ENCODE results near the gene DENND1A. TPM values are rescaled to one million over a fixed set of nuclear protein-coding genes. Genes with fewer than 3 reads are reported as not detected.

The DENND1A gene
- total RNA-seq, 1 experiment from 2014 or later = 29.7 TPM

DNA sequence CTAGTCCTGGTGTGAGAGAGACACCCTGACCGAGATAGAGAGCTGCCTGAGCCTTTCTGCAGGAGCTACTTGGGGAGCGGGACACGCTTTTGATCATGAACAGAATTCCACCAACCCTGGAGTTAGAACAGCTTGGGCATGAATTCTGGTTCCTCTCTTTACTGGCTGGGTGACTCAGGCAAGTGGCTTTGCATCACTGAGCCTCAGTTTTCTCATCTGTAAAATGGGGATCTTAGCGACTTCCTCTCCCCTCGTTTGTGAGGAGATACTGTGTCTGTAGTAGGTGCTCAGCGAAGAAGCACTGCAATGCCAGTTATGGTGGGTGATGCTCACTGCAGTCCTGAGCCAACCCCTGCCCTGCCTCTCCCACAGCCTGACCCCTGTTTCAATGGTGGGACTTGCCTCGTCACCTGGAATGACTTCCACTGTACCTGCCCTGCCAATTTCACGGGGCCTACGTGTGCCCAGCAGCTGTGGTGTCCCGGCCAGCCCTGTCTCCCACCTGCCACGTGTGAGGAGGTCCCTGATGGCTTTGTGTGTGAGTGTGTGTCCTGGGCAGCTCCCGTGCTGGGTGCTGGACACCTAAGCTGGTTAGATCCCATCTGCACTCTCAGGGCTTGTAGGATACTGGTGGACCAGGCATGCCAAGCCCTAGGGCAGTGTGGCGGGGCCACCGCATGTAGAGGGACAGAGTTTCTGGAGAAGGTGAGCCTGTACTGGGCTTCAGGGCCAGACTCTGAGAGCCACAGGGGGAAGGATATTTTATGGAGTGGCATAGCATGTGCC lies 557.9 kb downstream of the DENND1A start:
- Histone ChIP-seq H3K9ac (ENCODE audit: low read length) (no peak overlapping the region), H3K27me3 (ENCODE audit: low read length) (peaks cover 27% of the 10 kb centered on the region), H3K79me2 (ENCODE audit: low read length) (no peaks in the 10 kb centered on the region), H3K4me3 (ENCODE audit: low read length) (no peak overlapping the region), H2AFZ (ENCODE audit: low read length) (no peak overlapping the region), H3K36me3 (ENCODE audit: low read depth, low read length) (no peaks in the 10 kb centered on the region), H3K27ac (ENCODE audit: low read length) (no peak overlapping the region), H4K20me1 (ENCODE audit: low read length) (no peaks in the 10 kb centered on the region), H3K9me3 (ENCODE audit: low read length) (no peaks in the 10 kb centered on the region), H3K4me1 (ENCODE audit: insufficient read depth, low read length) (no peaks in the 10 kb centered on the region), H3K4me2 (ENCODE audit: low read length) (no peak overlapping the region), H3F3A (ENCODE audit: low read length, unreplicated experiment) (no peaks in the 10 kb centered on the region), H3K9me2 (replicated peaks; ENCODE audit: low read length) (no peaks in the 10 kb centered on the region)
- CTCF ChIA-PET = no interaction called here
- no TSS peak for BruUV-seq (replicated peaks)
- ATAC-seq (no peak), DNase-seq (no peak)
- TF ChIP-seq EZH2phosphoT487 (IDR thresholded peaks at IDR 0.05; ENCODE audit: borderline replicate concordance, low read length) = no peak
- no peak for TF ChIP-seq EZH2 (IDR thresholded peaks at IDR 0.05; ENCODE audit: low read length, unreplicated experiment)
- TF ChIP-seq, protein P1, sequence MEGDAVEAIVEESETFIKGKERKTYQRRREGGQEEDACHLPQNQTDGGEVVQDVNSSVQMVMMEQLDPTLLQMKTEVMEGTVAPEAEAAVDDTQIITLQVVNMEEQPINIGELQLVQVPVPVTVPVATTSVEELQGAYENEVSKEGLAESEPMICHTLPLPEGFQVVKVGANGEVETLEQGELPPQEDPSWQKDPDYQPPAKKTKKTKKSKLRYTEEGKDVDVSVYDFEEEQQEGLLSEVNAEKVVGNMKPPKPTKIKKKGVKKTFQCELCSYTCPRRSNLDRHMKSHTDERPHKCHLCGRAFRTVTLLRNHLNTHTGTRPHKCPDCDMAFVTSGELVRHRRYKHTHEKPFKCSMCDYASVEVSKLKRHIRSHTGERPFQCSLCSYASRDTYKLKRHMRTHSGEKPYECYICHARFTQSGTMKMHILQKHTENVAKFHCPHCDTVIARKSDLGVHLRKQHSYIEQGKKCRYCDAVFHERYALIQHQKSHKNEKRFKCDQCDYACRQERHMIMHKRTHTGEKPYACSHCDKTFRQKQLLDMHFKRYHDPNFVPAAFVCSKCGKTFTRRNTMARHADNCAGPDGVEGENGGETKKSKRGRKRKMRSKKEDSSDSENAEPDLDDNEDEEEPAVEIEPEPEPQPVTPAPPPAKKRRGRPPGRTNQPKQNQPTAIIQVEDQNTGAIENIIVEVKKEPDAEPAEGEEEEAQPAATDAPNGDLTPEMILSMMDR (conservative IDR thresholded peaks at IDR 0.05; ENCODE audit: low read depth, low read length) = no peak
- POLR2A ChIA-PET (ENCODE audit: unreplicated experiment) = no interaction called here
- intact Hi-C loops (cut with micrococcal nuclease) = no loop called here

DNA sequence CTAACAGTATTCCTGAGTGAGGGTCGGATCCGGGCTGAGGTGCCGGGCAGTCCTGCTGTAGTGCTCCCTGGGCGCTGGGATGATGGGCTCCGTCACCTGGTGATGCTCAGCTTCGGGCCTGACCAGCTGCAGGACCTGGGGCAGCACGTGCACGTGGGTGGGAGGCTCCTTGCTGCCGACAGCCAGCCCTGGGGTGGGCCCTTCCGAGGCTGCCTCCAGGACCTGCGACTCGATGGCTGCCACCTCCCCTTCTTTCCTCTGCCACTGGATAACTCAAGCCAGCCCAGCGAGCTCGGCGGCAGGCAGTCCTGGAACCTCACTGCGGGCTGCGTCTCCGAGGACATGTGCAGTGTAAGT lies 558.7 kb downstream of the DENND1A start:
- Histone ChIP-seq H3K9ac (ENCODE audit: low read length) (no peak overlapping the region), H3K79me2 (ENCODE audit: low read length) (no peaks in the 10 kb centered on the region), H3K27me3 (ENCODE audit: low read length) (peaks cover 27% of the 10 kb centered on the region), H3K9me3 (ENCODE audit: low read length) (no peaks in the 10 kb centered on the region), H2AFZ (ENCODE audit: low read length) (no peak overlapping the region), H3K36me3 (ENCODE audit: low read depth, low read length) (no peaks in the 10 kb centered on the region), H3K9me2 (replicated peaks; ENCODE audit: low read length) (no peaks in the 10 kb centered on the region), H3K4me2 (ENCODE audit: low read length) (no peak overlapping the region), H3K27ac (ENCODE audit: low read length) (no peak overlapping the region), H4K20me1 (ENCODE audit: low read length) (no peaks in the 10 kb centered on the region), H3K4me3 (ENCODE audit: low read length) (no peak overlapping the region), H3K4me1 (ENCODE audit: insufficient read depth, low read length) (no peaks in the 10 kb centered on the region), H3F3A (ENCODE audit: low read length, unreplicated experiment) (no peaks in the 10 kb centered on the region)
- ATAC-seq (no peak), DNase-seq (no peak)
- intact Hi-C loops (cut with micrococcal nuclease) = no loop called here
- TF ChIP-seq, protein P1 (conservative IDR thresholded peaks at IDR 0.05; ENCODE audit: low read depth, low read length) = no peak
- CTCF ChIA-PET = no interaction called here
- BruUV-seq (replicated peaks) = no TSS peak
- POLR2A ChIA-PET (ENCODE audit: unreplicated experiment) = no interaction called here

DNA sequence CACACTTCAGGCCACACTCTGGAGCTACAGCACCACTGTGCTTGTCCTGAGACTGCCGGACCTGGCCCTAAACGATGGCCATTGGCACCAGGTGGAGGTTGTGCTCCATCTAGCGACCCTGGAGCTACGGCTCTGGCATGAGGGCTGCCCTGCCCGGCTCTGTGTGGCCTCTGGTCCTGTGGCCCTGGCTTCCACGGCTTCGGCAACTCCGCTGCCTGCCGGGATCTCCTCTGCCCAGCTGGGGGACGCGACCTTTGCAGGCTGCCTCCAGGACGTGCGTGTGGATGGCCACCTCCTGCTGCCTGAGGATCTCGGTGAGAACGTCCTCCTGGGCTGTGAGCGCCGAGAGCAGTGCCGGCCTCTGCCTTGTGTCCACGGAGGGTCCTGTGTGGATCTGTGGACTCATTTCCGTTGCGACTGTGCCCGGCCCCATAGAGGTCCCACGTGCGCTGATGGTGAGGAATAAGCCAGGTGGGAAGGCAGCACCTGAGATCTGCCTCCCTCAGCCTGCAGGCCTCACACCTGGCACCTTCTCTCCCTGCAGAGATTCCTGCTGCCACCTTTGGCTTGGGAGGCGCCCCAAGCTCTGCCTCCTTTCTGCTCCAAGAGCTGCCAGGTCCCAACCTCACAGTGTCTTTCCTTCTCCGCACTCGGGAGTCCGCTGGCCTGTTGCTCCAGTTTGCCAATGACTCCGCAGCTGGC lies 559.2 kb downstream of the DENND1A start:
- H3K36me3 ChIP-seq (ENCODE audit: low read depth, low read length) = no peaks in the 10 kb centered on the region
- ChIA-PET POLR2A (ENCODE audit: unreplicated experiment) (no interaction called here), CTCF (no interaction called here)
- TF ChIP-seq EZH2 (IDR thresholded peaks at IDR 0.05; ENCODE audit: low read length, unreplicated experiment) (no peak), EZH2phosphoT487 (IDR thresholded peaks at IDR 0.05; ENCODE audit: borderline replicate concordance, low read length) (no peak)
- TF ChIP-seq, protein P1 (conservative IDR thresholded peaks at IDR 0.05; ENCODE audit: low read depth, low read length) = no peak
- peaks cover 27% of the 10 kb centered on the region for H3K27me3 ChIP-seq (ENCODE audit: low read length)
- H3K4me3 ChIP-seq (ENCODE audit: low read length) = no peak overlapping the region
- no peaks in the 10 kb centered on the region for H4K20me1 ChIP-seq (ENCODE audit: low read length)
- no peak overlapping the region for H2AFZ ChIP-seq (ENCODE audit: low read length)
- no peak overlapping the region for H3K27ac ChIP-seq (ENCODE audit: low read length)
- no peaks in the 10 kb centered on the region for H3K79me2 ChIP-seq (ENCODE audit: low read length)
- DNase-seq (no peak), ATAC-seq (no peak)
- H3K9ac ChIP-seq (ENCODE audit: low read length) = no peak overlapping the region
- H3F3A ChIP-seq (ENCODE audit: low read length, unreplicated experiment) = no peaks in the 10 kb centered on the region
- H3K9me2 ChIP-seq (replicated peaks; ENCODE audit: low read length) = no peaks in the 10 kb centered on the region
- H3K4me2 ChIP-seq (ENCODE audit: low read length) = no peak overlapping the region
- no TSS peak for BruUV-seq (replicated peaks)
- H3K4me1 ChIP-seq (ENCODE audit: insufficient read depth, low read length) = no peaks in the 10 kb centered on the region
- intact Hi-C loops (cut with micrococcal nuclease) = no loop called here
- H3K9me3 ChIP-seq (ENCODE audit: low read length) = no peaks in the 10 kb centered on the region

Data from PC-3 (cell line).